GM19395 (cell line): ENCODE data around the gene CYP4Z1.
"Not testable (repeated sequence)": the region's sequence is repeated elsewhere in the genome, so short reads cannot be mapped to it uniquely, and the experiment has no call there.

ENCODE experiments used
- ATAC-seq: cut with Tn5 transposase; IDR thresholded peaks from one replicate; pipeline ENCODE4 v1.9.1; 2021; ENCODE audit warnings: mild to moderate bottlenecking, moderate library complexity; ENCODE audit not compliant: unreplicated experiment

CYP4Z1 gene

GRCh38 chr1:47128221-47128620 is 61.2 kb downstream of the CYP4Z1 start:
- ATAC-seq, result no peak

GRCh38 chr1:47128854-47129253 is 61.8 kb downstream of the CYP4Z1 start:
- not testable (repeated sequence) for ATAC-seq

GRCh38 chr1:47129489-47130230 is 62.6 kb downstream of the CYP4Z1 start:
- ATAC-seq, result not testable (repeated sequence)

- ATAC-seq, result not testable (repeated sequence)
These were observed 65.6 kb downstream of the CYP4Z1 start for GRCh38 chr1:47132665-47133064.

GRCh38 chr1:47137198-47137597 is 70.2 kb downstream of the CYP4Z1 start, which contains the start of gene CYP4A22:
CYP4A22 (plus strand) TSS chr1:47137441; CDS start chr1:47137486, 45 bp downstream.
- no peak for ATAC-seq

- ATAC-seq, result no peak
These were observed 71.0 kb downstream of the CYP4Z1 start for GRCh38 chr1:47137925-47138615.

GRCh38 chr1:47140358-47140757 is 73.3 kb downstream of the CYP4Z1 start:
- not testable (repeated sequence) for ATAC-seq

- ATAC-seq, result not testable (repeated sequence)
These were observed 76.6 kb downstream of the CYP4Z1 start for GRCh38 chr1:47143654-47144053.

GRCh38 chr1:47146495-47146894 is 79.5 kb downstream of the CYP4Z1 start:
- not testable (repeated sequence) for ATAC-seq

- ATAC-seq, result no peak
These were observed 80.2 kb downstream of the CYP4Z1 start for GRCh38 chr1:47147047-47147785.

- ATAC-seq, result not testable (repeated sequence)
These were observed 82.1 kb downstream of the CYP4Z1 start for GRCh38 chr1:47149162-47149561.

- ATAC-seq, result not testable (repeated sequence)
These were observed 89.4 kb downstream of the CYP4Z1 start for GRCh38 chr1:47156457-47156856.

GRCh38 chr1:47157957-47158356 is 90.9 kb downstream of the CYP4Z1 start:
- not testable (repeated sequence) for ATAC-seq

- no peak for ATAC-seq
These were observed 93.7 kb downstream of the CYP4Z1 start for GRCh38 chr1:47160716-47161115.

- no peak for ATAC-seq
These were observed 94.4 kb downstream of the CYP4Z1 start for GRCh38 chr1:47161298-47162040.

- no peak for ATAC-seq
These were observed 97.5 kb downstream of the CYP4Z1 start for GRCh38 chr1:47164552-47164951.
